ENCODE measurements around the gene CDH11.

Gene CDH11

DNA sequence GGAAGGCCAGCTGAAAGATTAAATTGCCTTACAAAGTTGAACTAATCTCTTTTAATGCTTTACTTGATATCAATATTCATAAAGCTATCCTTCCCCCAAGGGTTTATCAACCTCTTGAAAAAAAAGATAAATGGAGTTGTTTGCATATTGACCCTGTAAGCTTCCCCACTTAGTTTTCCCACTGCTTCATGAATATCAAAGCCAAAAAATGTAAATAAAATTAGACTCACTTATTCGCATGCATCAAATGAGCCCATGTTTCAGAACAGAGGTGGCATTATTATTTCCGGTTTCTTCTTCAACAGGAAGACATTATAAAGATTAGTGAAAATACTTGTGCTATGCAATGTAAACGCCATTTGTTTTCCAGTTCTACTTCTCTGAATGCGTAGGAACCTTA lies 150.7 kb downstream of the CDH11 start:
- ATAC-seq, result no peak
- no peaks in the 10 kb centered on the region for H3K27me3 Mint-ChIP-seq
- H3K27ac Mint-ChIP-seq, result no peak overlapping the region
- no peaks in the 10 kb centered on the region for H3K4me1 Mint-ChIP-seq
- H3K36me3 Mint-ChIP-seq, result no peaks in the 10 kb centered on the region
- H3K4me3 Mint-ChIP-seq, result no peak overlapping the region
- no peaks in the 10 kb centered on the region for H3K9me3 Mint-ChIP-seq

DNA sequence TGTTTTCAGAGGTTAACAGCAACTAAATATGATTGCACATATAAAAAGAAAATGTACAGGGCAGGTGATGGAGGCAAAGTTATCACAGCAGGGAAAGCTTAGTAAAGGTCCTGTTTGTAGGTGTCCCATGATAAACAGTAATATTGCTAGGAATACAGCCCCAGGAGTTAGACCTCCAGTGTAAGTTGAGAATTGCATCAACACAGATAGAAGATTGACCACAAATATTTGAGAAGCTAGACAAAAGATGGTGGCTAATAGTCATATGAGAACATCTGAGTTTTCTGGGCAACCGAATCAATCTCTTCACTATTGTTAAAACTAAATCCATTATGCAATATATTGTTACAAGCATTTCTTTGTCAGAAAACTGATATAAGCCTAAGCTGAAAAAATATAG lies 152.6 kb downstream of the CDH11 start:
- no peak for ATAC-seq
- H3K27ac Mint-ChIP-seq, result no peak overlapping the region

DNA sequence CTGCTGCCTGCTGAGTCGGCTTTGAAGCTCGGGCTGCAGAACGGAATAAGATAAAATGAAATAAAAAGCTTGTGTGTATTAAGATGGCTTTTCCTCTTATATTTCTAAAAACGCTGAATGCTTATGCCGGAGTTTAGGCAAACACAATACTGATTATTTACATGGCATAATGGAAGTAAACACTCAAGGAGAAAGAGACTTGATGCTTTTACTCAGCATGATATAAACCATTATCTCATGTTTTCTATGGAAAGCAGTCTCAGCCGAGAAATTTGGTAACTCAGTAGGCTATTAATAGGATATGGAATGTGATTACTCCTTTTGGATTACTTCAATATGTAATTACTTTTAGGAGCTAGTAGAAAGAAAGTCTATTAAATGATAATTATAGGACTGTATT lies 153.3 kb downstream of the CDH11 start:
- no peak for ATAC-seq
- no peaks in the 10 kb centered on the region for H3K27me3 Mint-ChIP-seq
- no peaks in the 10 kb centered on the region for H3K4me1 Mint-ChIP-seq
- no peaks in the 10 kb centered on the region for H3K36me3 Mint-ChIP-seq
- H3K9me3 Mint-ChIP-seq, result no peaks in the 10 kb centered on the region
- H3K4me3 Mint-ChIP-seq, result no peak overlapping the region
- H3K27ac Mint-ChIP-seq, result no peak overlapping the region

More for the DNA sequence above, 152.6 kb downstream of the CDH11 start:
- Mint-ChIP-seq H3K9me3 (no peaks in the 10 kb centered on the region), H3K36me3 (no peaks in the 10 kb centered on the region), H3K4me1 (no peaks in the 10 kb centered on the region), H3K4me3 (no peak overlapping the region), H3K27me3 (no peaks in the 10 kb centered on the region)

DNA sequence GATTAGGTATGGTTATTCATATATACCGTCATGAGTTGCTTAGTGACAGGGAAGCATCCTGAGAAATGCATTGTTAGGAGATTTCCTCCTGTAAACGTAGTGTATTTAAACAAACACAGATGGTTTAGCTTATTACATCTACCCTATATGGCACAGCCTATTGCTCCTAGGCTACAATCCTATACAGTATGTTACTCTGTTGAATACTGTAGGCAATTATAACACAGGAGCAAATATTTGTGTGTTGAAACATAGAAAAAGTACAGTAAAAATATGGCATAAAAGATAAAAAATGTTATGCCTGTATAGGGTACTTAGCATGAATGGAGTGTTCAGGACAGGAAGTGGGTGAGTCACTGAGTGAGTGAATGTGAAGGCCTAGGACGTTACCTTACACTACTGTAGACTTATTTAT lies 157.7 kb downstream of the CDH11 start:
- Mint-ChIP-seq H3K27ac (no peak overlapping the region), H3K9me3 (peaks cover 2% of the 10 kb centered on the region)
- ATAC-seq, result no peak

DNA sequence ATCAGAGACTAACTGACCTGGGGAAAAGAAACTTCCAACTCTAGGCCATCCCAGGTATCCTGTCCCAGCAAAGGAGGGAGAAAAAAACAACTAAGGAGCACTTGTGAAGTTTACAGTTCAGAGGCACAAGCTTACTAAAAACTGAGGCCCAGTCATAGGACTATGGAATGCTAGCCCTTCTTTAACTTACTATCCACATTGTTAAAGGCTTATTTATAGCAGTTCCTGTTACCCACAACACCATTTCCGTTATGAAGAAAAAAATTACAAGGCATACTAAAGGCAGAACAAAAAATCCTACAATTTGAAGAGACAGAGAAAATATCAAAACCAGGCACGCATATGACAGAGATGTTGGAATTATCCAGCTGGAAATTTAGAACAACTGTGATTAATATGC lies 159.1 kb downstream of the CDH11 start:
- Mint-ChIP-seq H3K27me3 (no peaks in the 10 kb centered on the region), H3K27ac (no peak overlapping the region), H3K9me3 (peaks cover 2% of the 10 kb centered on the region), H3K4me1 (no peaks in the 10 kb centered on the region), H3K36me3 (no peaks in the 10 kb centered on the region), H3K4me3 (no peak overlapping the region)
- ATAC-seq, result no peak

More for the DNA sequence above, 157.7 kb downstream of the CDH11 start:
- no peak overlapping the region for H3K4me3 Mint-ChIP-seq
- H3K36me3 Mint-ChIP-seq, result no peaks in the 10 kb centered on the region
- no peaks in the 10 kb centered on the region for H3K27me3 Mint-ChIP-seq
- H3K4me1 Mint-ChIP-seq, result no peaks in the 10 kb centered on the region

DNA sequence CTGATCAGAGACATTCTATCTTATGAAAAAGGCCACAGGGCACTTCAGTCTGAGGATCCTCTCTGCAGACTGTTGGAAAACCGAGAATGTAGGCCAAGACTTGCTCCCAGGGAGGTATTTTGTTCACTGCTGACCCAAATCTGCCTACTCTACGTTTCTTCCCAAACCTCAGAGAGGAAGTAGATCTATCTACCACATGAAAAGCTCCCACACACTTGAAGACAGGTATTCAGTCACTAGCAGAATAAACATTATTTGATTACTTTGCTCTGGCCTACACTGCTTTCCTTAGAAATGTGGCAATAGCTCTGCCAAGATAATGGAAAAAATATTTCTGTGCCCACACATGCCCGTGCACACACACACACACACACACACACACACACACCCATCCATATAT lies 164.6 kb downstream of the CDH11 start:
- Mint-ChIP-seq H3K4me3 (no peak overlapping the region), H3K36me3 (no peaks in the 10 kb centered on the region), H3K9me3 (no peaks in the 10 kb centered on the region), H3K4me1 (no peaks in the 10 kb centered on the region), H3K27me3 (no peaks in the 10 kb centered on the region), H3K27ac (no peak overlapping the region)
- ATAC-seq, result no peak

DNA sequence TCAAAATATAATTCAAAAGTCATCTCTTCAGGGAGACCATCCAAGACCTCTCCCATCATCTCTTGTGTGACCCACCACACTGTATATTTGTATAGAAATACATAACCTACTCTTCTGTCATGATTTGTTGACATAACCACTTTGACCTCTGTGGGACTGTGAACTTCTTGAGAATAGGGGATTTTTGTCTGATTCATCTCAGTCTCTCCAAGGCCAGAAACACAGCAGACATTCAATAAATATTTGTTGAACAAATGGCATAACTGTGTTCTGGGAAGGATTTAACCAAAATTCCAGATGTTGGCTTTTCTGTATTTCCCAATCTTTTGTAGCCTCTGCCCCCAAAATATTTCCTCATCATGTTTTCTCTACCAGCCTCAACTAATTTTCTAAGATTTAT lies 169.7 kb downstream of the CDH11 start:
- Mint-ChIP-seq H3K9me3 (peaks cover 5% of the 10 kb centered on the region), H3K27ac (no peak overlapping the region)

DNA sequence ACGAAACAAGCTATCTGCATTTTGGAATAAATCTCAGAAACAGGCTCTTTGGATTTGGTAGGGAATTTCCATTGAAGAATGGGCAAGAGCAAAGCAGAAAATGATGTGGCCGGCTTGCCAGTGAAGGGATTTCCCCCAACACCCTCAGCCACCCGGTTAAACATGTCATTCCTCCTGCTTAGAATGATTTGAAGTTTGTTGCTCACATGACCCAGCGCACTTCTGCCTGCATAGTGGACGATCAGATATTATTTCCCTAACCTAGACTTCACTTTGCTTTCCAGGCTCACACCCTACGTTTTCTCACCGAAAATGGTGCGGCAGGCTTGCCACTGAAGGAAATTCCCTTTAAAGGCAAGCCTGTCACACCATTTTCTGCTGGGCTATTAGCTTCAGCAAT lies 170.7 kb downstream of the CDH11 start:
- Mint-ChIP-seq H3K27me3 (no peaks in the 10 kb centered on the region), H3K4me1 (no peaks in the 10 kb centered on the region), H3K36me3 (no peaks in the 10 kb centered on the region), H3K27ac (no peak overlapping the region), H3K9me3 (peaks cover 5% of the 10 kb centered on the region), H3K4me3 (no peak overlapping the region)
- ATAC-seq, result no peak

More for the DNA sequence above, 169.7 kb downstream of the CDH11 start:
- no peaks in the 10 kb centered on the region for H3K36me3 Mint-ChIP-seq
- no peaks in the 10 kb centered on the region for H3K4me1 Mint-ChIP-seq
- H3K4me3 Mint-ChIP-seq, result no peak overlapping the region
- H3K27me3 Mint-ChIP-seq, result no peaks in the 10 kb centered on the region
- no peak for ATAC-seq

DNA sequence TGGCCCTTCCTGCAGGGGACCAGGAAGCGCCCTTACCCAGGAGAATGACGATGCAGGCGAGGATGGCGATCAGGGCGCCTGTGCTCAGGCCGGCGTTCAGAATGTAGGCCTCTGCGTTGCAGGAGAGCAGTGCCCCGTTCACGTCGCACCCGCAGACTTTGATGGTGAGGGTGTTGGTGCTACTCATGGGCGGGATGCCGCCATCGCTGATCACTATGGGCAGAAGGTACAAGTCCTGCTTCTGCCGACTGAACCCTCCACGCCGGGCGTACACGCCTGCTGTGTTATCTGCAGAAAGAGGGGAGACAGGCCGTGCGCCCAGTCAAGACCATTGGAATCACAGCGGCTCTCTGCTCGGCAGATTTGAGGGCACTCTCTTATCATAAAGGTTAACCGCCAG lies 171.1 kb downstream of the CDH11 start:
- no peak for ATAC-seq
- no peaks in the 10 kb centered on the region for H3K27me3 Mint-ChIP-seq
- peaks cover 5% of the 10 kb centered on the region for H3K9me3 Mint-ChIP-seq
- H3K27ac Mint-ChIP-seq, result no peak overlapping the region
- H3K4me1 Mint-ChIP-seq, result no peaks in the 10 kb centered on the region
- no peaks in the 10 kb centered on the region for H3K36me3 Mint-ChIP-seq
- H3K4me3 Mint-ChIP-seq, result no peak overlapping the region

DNA sequence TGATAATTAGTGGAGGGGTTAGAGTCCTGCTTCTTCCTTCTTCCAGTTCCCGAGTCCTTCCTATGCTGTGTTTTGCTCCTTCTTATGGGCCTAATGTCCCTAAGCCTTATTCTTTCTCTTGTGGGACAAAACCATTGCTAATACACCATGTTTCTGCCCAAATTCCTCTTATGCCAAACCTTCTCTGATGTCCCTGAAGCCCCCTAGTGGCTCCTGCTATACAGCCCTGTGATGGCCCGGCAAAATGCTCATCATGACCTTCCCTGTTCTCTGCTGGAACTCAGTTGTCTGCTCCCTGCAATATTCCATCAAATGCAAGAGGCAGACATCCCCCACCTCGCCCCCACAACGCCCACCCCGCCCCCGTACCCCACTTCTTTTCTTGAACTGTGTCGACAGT lies 171.6 kb downstream of the CDH11 start:
- no peak for ATAC-seq

DNA sequence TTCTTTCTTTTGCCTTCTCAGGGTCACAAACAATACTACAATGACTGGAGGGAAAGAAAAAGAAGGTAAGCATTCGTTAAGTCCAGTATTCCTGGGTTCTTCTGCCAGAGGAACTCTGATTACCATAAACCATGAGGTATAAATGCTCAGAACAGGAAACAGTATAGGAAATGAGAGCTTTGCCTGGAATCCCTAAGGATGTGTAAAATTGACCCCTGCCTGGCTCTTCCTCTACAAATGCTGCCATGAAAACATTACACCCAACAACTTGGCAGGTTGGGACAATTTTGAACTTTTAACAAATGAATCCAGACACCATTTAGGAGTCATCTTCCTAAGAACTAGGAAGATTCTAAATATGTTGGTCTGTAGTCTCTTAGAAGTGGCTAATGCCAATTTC lies 173.8 kb downstream of the CDH11 start:
- Mint-ChIP-seq H3K9me3 (peaks cover 9% of the 10 kb centered on the region), H3K27ac (no peak overlapping the region), H3K4me1 (no peaks in the 10 kb centered on the region), H3K4me3 (no peak overlapping the region), H3K36me3 (no peaks in the 10 kb centered on the region), H3K27me3 (no peaks in the 10 kb centered on the region)
- no peak for ATAC-seq

More for the DNA sequence above, 171.6 kb downstream of the CDH11 start:
- Mint-ChIP-seq H3K36me3 (no peaks in the 10 kb centered on the region), H3K4me1 (no peaks in the 10 kb centered on the region), H3K9me3 (peaks cover 5% of the 10 kb centered on the region), H3K27me3 (no peaks in the 10 kb centered on the region), H3K4me3 (no peak overlapping the region), H3K27ac (no peak overlapping the region)

DNA sequence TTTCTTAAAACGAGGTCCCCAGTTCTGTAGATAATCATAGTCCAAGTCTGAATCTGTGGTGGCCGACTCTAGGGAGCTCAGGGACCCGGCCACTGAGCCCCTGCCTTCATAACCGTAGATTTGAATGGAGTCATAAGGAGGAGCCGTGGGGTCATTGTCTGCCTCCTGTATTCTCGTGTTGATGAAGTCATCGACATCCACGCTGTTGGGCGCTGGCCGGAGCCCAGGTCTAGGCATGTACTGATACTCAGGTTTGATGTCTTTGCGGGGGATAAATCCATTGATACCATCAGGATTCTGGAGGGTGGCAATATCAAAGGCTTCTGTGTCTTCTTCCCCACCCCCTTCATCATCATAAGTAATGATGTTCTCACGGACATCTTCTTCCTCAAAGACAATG lies 174.2 kb downstream of the CDH11 start:
- H3K9me3 Mint-ChIP-seq, result peaks cover 9% of the 10 kb centered on the region
- H3K27ac Mint-ChIP-seq, result no peak overlapping the region
- no peak for ATAC-seq
- H3K4me3 Mint-ChIP-seq, result no peak overlapping the region
- no peaks in the 10 kb centered on the region for H3K36me3 Mint-ChIP-seq
- H3K27me3 Mint-ChIP-seq, result no peaks in the 10 kb centered on the region
- no peaks in the 10 kb centered on the region for H3K4me1 Mint-ChIP-seq

DNA sequence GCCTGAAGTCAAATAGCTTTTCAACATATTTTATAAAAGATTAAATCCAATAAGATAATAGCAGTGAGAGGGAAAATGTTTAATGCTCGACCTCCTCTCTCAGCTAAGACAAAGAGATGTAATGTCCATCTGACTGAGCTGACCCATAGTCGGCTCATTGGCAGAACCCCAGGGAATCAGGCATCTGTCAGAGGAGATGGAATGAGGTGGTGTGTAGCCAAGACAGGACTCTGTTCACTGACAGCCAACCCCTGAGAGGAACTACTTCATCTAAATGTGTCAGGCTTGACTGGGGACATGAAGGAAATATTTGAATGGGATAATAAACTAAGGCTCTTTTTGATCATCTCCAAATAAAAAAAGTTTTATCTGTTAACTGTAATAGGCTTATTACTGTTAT lies 188.0 kb downstream of the CDH11 start:
- H3K36me3 Mint-ChIP-seq, result no peaks in the 10 kb centered on the region

DNA sequence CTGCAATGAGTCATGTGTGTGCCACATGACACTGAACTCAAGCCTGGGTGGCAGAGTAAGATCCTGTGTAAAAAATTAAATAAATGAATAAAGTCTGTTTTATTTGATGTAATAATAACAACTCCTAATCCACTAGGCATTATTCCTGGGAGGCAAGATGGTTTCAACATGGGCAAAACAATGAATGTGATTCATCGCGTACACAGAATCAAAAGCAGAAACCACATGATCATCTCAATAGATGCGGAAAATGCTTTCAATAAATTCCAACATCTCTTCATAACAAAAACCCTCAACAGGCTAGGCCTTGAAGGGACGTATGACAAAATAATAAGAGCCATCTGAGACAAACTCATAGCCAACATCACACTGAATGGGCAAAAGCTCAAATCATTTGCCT lies 195.4 kb downstream of the CDH11 start:
- peaks cover 9% of the 10 kb centered on the region for H3K9me3 Mint-ChIP-seq

More for the DNA sequence above, 188.0 kb downstream of the CDH11 start:
- Mint-ChIP-seq H3K4me3 (no peak overlapping the region), H3K9me3 (peaks cover 8% of the 10 kb centered on the region), H3K27me3 (no peaks in the 10 kb centered on the region), H3K27ac (no peak overlapping the region), H3K4me1 (no peaks in the 10 kb centered on the region)
- no peak for ATAC-seq

DNA sequence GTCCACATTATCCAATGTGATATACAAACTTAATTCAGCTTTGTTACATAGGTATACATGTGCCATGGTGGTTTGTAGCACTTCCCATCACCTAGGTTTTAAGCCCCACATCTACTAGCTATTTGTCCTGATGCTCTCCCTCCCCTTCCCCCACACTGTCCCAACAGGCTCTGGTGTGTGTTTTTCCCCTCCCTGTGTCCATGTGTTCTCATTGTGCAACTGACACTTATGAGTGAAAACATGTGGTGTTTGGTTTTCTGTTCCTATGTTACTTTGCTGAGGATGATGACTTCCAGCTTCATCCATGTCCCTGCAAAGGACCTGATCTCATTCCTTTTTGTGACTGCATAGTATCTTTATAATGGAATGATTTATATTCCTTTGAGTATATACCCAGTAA lies 196.7 kb downstream of the CDH11 start:
- Mint-ChIP-seq H3K36me3 (no peaks in the 10 kb centered on the region), H3K27me3 (no peaks in the 10 kb centered on the region), H3K4me1 (no peaks in the 10 kb centered on the region), H3K4me3 (no peak overlapping the region), H3K27ac (no peak overlapping the region), H3K9me3 (peaks cover 5% of the 10 kb centered on the region)
- no peak for ATAC-seq

More for the DNA sequence above, 195.4 kb downstream of the CDH11 start:
- Mint-ChIP-seq H3K4me1 (no peaks in the 10 kb centered on the region), H3K4me3 (no peak overlapping the region), H3K27ac (no peak overlapping the region), H3K27me3 (no peaks in the 10 kb centered on the region), H3K36me3 (no peaks in the 10 kb centered on the region)
- ATAC-seq, result no peak

DNA sequence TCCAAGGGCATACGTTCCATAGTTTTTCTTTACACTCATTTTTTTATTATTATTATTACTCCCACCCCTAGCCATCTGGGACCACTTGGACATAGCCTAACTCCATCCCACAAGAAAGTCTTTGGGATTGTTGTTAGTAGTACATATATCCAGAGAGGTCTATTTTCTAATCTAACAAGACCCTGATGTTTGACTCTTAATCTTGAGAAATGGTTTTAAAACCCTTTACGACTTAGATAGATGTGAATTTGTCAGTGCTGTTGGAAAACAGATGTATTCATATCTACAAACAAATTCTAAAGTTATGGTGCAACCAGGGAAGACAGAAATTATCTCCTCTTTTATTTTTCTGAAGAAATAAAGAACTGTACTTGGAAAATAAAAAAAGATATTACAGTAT lies 197.8 kb downstream of the CDH11 start:
- H3K4me3 Mint-ChIP-seq, result no peak overlapping the region
- H3K36me3 Mint-ChIP-seq, result no peaks in the 10 kb centered on the region
- no peaks in the 10 kb centered on the region for H3K4me1 Mint-ChIP-seq
- no peak overlapping the region for H3K27ac Mint-ChIP-seq
- no peak for ATAC-seq
- H3K27me3 Mint-ChIP-seq, result no peaks in the 10 kb centered on the region
- peaks cover 5% of the 10 kb centered on the region for H3K9me3 Mint-ChIP-seq

Measured in stimulated activated memory B cell treated with anti-CD40 and anti-IgM and Interleukin-4, amounts not matched to agents 10 μg/mL and 1 μg/mL and 100 μg/mL, for 72 hours (primary cell).